ENCODE results near the gene TENT5A.
A peak's percentile ranks its signal among the peaks of the same experiment; 100 is the strongest.

Gene TENT5A

GRCh38 chr6:81769824-81770223, 17.3 kb upstream of the TENT5A start:
- H3K27ac ChIP-seq = no peak overlapping the region
- H3K36me3 ChIP-seq (ENCODE audit: control insufficient read depth, insufficient read depth, low read length) = no peaks in the 10 kb centered on the region
- H2AFZ ChIP-seq = peak overlapping the region; percentile 45
- H3K4me3 ChIP-seq (ENCODE audit: low read depth, low read length) = no peak overlapping the region
- H3K79me2 ChIP-seq = no peaks in the 10 kb centered on the region
- H3K9me3 ChIP-seq (ENCODE audit: control insufficient read depth, low read length) = no peaks in the 10 kb centered on the region
- H3K4me2 ChIP-seq (ENCODE audit: low read length) = no peak overlapping the region
- H3K9ac ChIP-seq = no peak overlapping the region
- no peak for TF ChIP-seq CTCF (IDR thresholded peaks at IDR 0.05)
- peaks cover 10% of the 10 kb centered on the region for H3K4me1 ChIP-seq
- no peaks in the 10 kb centered on the region for H3K27me3 ChIP-seq (ENCODE audit: control insufficient read depth, insufficient read depth, low read length)

DNA sequence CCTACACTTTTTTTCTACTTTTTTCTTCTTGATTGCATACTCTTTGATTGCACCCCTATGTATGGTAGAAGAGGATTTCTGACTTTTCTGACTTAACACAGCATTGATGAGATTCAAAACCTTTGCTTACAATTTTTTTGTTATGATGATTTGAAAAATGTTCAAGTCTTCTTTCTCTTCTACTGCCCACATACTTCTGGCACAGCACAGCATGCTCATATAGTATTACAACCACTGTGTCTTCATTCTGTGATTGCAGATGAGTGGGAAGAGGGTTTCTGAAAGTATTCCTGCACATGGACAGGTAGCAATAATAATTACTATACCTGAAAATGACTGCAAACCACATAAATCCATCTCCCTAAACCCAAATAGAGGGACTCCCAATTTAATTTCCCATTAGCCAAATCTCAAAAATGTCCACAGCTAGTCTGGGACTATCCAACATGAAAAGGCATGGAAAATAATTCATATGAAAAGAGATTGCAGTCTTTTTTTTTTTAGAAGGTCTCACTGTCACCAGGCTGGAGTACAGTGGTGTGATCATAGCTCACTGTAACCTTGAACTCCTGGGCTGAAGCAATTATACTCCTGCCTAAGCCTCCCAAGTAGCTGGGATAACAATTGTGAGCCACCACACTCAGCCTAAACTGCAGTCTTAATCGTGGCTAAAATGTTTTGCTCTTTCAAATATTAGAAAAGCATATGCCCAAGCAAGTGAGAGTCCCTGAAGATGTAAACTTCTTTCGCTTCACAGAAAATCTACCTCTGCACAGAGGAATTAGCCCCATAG, 15.9 kb upstream of the TENT5A start:
- H3K79me2 ChIP-seq = no peaks in the 10 kb centered on the region
- no peak overlapping the region for H2AFZ ChIP-seq
- H3K4me3 ChIP-seq (ENCODE audit: low read depth, low read length) = no peak overlapping the region
- H3K4me1 ChIP-seq = peaks cover 10% of the 10 kb centered on the region
- H3K9ac ChIP-seq = no peak overlapping the region
- no peak overlapping the region for H3K27ac ChIP-seq
- TF ChIP-seq CTCF (IDR thresholded peaks at IDR 0.05) = no peak
- no peaks in the 10 kb centered on the region for H3K27me3 ChIP-seq (ENCODE audit: control insufficient read depth, insufficient read depth, low read length)
- H3K9me3 ChIP-seq (ENCODE audit: control insufficient read depth, low read length) = no peaks in the 10 kb centered on the region
- no peaks in the 10 kb centered on the region for H3K36me3 ChIP-seq (ENCODE audit: control insufficient read depth, insufficient read depth, low read length)
- H3K4me2 ChIP-seq (ENCODE audit: low read length) = no peak overlapping the region

GRCh38 chr6:81767163-81767891, 14.8 kb upstream of the TENT5A start:
- Histone ChIP-seq H3K4me1 (peaks cover 10% of the 10 kb centered on the region), H3K79me2 (no peaks in the 10 kb centered on the region), H3K4me2 (ENCODE audit: low read length) (no peak overlapping the region), H3K9me3 (ENCODE audit: control insufficient read depth, low read length) (no peaks in the 10 kb centered on the region), H3K9ac (no peak overlapping the region), H3K27me3 (ENCODE audit: control insufficient read depth, insufficient read depth, low read length) (no peaks in the 10 kb centered on the region), H3K4me3 (ENCODE audit: low read depth, low read length) (no peak overlapping the region), H2AFZ (no peak overlapping the region), H3K36me3 (ENCODE audit: control insufficient read depth, insufficient read depth, low read length) (no peaks in the 10 kb centered on the region), H3K27ac (no peak overlapping the region)
- no peak for TF ChIP-seq CTCF (IDR thresholded peaks at IDR 0.05)

- H2AFZ ChIP-seq = no peak overlapping the region
- no peak overlapping the region for H3K9ac ChIP-seq
- no peak overlapping the region for H3K4me3 ChIP-seq (ENCODE audit: low read depth, low read length)
- peaks cover 10% of the 10 kb centered on the region for H3K4me1 ChIP-seq
- no peaks in the 10 kb centered on the region for H3K79me2 ChIP-seq
- no peak for TF ChIP-seq CTCF (IDR thresholded peaks at IDR 0.05)
- no peaks in the 10 kb centered on the region for H3K27me3 ChIP-seq (ENCODE audit: control insufficient read depth, insufficient read depth, low read length)
- no peaks in the 10 kb centered on the region for H3K9me3 ChIP-seq (ENCODE audit: control insufficient read depth, low read length)
- H3K27ac ChIP-seq = no peak overlapping the region
- H3K4me2 ChIP-seq (ENCODE audit: low read length) = no peak overlapping the region
- no peaks in the 10 kb centered on the region for H3K36me3 ChIP-seq (ENCODE audit: control insufficient read depth, insufficient read depth, low read length)
Observed at GRCh38 chr6:81766482-81767069, 14.1 kb upstream of the TENT5A start.

Data from parathyroid adenoma (tissue), 2 donors.